HG03378 (cell line): Measurements from ENCODE around the gene CEACAM1.
"Not testable (repeated sequence)": the region's sequence is repeated elsewhere in the genome, so short reads cannot be mapped to it uniquely, and the experiment has no call there.

Experiments used
- ATAC-seq: cut with Tn5 transposase; IDR thresholded peaks from one replicate; pipeline ENCODE4 v1.9.1; 2021; ENCODE audit warnings: mild to moderate bottlenecking, moderate library complexity; ENCODE audit not compliant: unreplicated experiment

CEACAM1 gene

GRCh38 chr19:42528354-42529247 lies at the start of gene CEACAM1:
TSS of gene CEACAM1 (minus strand) at chr19:42528481. CDS start at chr19:42528374, 107 bp downstream.
- ATAC-seq, result no peak

- no peak for ATAC-seq
These were observed 48.7 kb upstream of the CEACAM1 start for GRCh38 chr19:42577016-42577415.

DNA sequence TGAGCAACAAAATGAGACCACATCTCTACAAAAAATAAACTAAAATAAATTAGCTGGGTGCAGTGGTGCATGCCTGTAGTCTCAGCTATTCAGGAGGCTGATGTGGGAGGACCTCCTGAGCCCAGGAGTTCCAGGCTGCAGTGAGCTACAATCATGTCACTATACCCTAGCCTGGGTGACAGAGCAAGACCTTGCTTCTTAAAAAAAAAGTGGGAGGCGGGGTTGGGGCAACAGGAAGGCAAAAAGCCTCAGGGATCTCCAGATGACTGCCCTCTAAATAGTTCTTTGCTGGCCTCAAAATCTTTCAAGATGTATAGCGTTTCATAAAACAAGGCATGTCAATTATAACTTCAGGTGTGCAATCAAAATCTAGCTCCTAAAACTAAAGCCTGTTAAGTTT lies 48.0 kb upstream of the CEACAM1 start:
- ATAC-seq, result no peak

DNA sequence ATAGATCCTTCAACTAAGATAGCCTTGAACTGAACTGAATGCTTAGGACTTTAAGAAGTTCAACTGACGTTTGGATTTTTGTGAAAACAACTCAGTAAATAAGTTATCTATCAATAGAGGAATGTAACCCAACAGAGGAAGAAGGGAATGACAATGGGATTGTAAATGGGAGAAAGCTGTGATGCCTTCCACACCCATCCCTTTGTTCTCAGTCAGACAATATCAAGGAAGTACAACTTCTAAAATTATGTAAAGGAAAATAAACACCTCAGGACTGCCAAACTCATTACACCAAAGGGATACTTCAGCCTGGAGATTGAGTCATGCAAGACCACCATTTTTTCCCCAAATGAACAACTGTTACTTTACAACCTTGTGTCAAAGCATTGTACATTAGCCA lies 45.4 kb upstream of the CEACAM1 start:
- no peak for ATAC-seq

GRCh38 chr19:42571116-42571515 lies 42.8 kb upstream of the CEACAM1 start:
- no peak for ATAC-seq

- ATAC-seq, result no peak
These were observed 40.9 kb upstream of the CEACAM1 start for GRCh38 chr19:42569193-42569592.

GRCh38 chr19:42568006-42568405 lies 39.7 kb upstream of the CEACAM1 start:
- ATAC-seq, result no peak

DNA sequence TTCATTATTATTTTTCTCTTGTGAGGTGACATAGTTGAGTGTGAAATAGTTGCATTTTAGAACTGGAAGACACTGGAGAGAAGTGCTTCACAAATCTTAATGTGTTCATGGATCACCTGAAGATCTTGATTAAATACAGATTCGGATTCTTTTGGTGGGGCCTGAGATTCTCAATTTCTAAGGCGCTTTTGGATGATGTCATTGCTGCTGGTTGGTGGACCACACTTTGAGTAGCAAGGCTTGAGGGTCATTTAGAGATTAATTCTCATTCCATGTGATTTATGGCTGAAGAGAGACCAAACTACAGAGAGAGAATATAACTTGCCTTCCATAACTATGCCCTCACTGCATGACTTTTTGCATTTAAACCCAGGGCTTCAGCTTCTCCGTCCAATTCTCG lies 39.3 kb upstream of the CEACAM1 start:
- no peak for ATAC-seq

DNA sequence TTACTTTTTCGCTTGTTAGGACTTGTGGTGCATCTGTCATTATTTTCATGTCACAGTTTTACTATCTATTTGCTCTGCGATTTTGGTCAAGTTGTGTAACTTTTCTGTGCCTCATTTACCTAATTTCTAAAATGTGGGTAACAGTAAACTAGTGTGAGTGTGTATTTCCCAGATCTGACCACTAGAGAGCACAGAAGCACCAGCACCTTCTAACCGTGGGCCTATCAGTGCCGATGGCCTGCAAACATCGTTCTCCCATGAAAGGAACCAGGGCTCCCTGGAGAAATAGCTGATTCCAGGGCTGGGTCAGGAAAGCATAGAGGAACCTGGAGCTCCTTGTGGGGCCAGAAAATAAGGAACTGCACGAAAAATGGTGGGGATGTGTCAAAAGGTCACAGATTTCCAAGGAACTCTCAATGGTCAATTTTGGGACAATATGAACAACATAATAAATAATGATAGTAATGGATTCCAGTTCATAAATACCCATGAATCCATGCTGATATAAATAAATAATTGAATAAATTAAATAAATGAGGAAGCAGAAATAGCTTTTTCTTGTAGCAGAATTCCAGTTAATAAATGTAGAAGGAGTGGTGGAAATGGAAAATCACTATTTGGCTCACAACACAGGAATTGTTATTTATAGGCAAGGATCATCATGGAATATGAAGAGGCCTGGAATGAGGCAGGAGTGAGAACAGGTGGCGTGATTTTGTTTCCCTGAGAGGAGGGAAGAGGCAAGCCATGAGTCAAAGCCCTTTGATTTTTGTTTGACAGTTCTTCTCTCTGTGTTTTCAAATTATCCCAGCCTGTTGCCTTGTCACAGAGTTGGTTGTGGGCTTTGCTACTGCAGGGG lies 35.3 kb upstream of the CEACAM1 start:
- no peak for ATAC-seq

- ATAC-seq, result no peak
These were observed 33.2 kb upstream of the CEACAM1 start for GRCh38 chr19:42561512-42561911.

DNA sequence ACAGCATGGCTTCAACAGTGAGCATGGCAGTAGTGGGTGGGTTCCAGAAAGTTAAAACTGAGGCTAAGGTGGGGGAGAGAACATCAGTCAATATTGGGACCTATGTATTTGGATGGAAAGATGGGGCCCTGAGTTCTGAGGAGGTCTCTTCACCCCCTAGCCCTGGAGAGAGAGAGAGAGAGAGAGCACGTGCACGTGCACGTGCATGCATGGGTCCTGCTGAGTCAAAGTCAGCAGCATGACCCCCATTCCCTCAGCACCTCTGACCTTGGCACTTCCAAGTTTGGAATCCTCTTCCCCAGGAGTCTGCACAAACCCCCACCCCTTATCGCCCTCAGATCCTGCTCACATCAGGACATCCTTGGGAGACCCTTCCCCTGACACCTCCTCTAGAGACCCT lies 32.5 kb upstream of the CEACAM1 start:
- no peak for ATAC-seq

GRCh38 chr19:42558450-42559150 lies 30.3 kb upstream of the CEACAM1 start:
- ATAC-seq, result no peak

- not testable (repeated sequence) for ATAC-seq
These were observed 29.1 kb upstream of the CEACAM1 start for GRCh38 chr19:42557386-42557871.

- ATAC-seq, result no peak
These were observed 27.5 kb upstream of the CEACAM1 start for GRCh38 chr19:42555801-42556200.

DNA sequence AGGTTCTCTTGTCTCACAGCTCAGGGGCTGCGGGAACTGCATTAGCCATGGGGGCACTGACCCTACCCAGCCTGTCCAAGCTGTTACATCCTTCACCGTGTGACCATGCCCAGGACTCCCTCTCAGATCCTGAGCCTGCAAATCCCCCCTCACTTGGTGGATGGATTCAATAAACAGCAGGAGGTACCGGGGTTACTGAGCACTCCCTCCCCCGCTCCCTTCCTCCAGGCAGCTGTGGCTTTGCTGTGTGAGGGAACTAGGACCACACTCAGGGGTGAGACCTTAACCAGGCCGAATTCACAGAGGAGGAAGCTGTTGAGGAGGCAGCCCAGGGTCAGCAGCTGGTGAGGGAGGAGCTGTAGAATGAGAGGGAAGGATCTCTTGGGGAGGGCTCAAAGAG lies 27.0 kb upstream of the CEACAM1 start:
- ATAC-seq, result no peak

DNA sequence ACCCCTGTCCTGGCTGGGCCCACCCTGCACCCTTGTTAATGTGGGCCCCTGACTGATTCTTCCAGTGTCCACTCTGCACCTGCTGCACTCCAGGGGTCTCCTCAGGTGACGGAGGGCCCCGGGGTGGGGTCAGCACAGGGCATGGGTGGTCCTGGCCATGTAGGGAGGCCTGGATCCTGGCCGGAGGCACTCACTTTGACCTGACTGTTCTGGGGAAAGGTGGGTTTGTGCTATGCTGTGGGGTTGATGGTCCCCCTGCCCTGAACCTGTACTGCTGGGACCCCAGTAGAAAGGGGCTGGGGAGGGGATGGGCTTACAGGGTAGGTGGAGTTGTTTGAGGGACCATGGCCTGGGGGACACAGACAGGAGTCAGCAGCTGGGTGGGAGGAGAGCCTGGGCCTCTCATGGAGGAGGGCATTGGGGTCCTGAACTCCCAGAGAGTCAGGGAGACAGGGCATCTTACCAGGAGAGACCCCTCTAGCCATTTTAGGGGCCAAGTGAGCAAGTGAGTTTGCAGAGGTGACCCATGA lies 25.8 kb upstream of the CEACAM1 start:
- ATAC-seq, result no peak

GRCh38 chr19:42553292-42554045 lies 25.2 kb upstream of the CEACAM1 start:
- ATAC-seq, result no peak

DNA sequence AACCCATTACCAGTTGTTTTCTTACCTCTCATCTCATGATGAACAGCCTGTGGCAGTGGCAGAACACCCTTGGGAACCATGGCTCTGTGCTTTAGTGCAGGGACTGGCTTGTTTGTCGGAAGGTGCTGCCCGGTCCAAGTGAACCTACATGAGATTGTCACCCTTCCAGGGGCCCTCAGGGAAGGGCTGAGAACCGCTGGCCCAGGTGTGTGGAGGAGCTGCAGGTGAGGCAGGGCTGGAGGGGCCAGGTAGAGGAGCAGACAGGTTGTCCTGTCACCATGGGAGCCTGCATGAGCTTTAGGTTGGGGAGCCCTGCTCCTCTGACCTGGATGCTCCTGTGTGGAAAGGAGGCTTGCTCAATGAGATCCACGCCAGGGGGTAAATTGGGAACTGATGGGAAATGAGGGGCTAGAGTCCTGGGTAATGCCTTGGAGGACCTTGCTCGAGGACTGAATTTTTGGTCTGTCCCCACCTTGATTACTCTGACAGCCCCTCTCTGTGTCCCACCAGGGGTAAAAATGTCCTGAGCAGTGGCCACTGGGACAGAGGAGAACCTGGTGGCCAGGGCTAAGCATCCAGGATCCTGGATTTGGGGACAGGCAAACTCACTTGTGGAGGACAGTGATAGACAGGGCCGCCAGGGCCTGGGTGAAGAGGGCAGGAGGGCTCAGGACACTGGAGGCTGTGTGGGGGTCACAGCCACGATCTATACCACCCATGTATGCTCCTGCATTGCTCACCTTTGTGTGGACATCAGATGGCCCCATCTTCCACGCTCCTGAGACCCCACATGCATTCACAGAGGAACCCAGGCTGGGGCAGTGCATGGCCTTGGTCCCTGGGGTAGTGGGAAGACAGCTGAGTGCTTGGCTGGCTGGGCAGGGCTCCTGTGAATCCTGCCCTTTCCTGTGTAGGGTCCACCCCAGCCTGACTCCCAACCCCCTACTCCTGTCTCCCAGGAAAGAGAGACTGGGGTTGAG lies 24.1 kb upstream of the CEACAM1 start:
- no peak for ATAC-seq

DNA sequence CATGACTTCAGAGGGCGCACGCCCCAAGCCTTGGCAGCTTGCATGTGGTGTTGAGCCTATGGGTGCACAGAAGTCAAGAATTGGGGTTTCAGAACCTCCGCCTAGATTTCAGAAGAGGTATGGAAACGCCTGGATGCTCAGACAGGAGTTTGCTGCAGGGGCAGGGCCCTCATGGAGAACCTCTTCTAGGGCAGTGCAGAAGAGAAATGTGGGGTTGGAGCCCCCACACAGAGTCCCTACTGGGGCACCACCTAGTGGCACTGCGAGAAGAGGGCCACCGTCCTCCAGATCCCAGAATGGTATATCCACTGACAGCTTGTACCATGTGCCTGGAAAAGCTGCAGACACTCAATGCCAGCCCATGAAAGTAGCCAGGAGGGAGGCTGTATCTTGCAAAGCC lies 22.2 kb upstream of the CEACAM1 start:
- not testable (repeated sequence) for ATAC-seq
